HepG2 (cell line): ENCODE results near the gene POP7. TPM values are rescaled to one million over a fixed set of nuclear protein-coding genes. Genes with fewer than 3 reads are reported as not detected.

ENCODE experiments used
- ATAC-seq: fragments of 200-7000 bp; cut with Tn5 transposase; 3 replicates; pipeline ENCODE4 v1.9.1; 2020; ENCODE audit warnings: mild to moderate bottlenecking, moderate library complexity
- BruUV-seq: library from RNA; stranded (reverse); fragments of 400-500 nt; replicated peaks from 2 replicates; lab custom pipeline; 2021; lab: Mats Ljungman, UMichigan
- CTCF ChIA-PET: fragments of 300-600 bp; formaldehyde crosslinking; extraction: SDS; loops from one replicate; lab custom pipeline; 2021; ENCODE audit warnings: low total read pairs, inconsistent platforms, low intra/inter-chr PET ratio; lab: Yijun Ruan, JAX
- POLR2A ChIA-PET: fragments of 350-600 bp; sonication (Branson Sonifier 250); formaldehyde crosslinking; loops from one replicate; lab custom pipeline; 2020; ENCODE audit warnings: antibody characterized with exemption, inconsistent platforms; lab: Yijun Ruan, JAX
- DNase-seq: peaks from one replicate; pipeline ENCODE4 v3.0.0-alpha.2; 2015; ENCODE audit warnings: low spot score
- FAIRE-seq: peaks from 3 replicates; lab custom pipeline; 2011; peaks lifted over from hg19 to GRCh38; lab: Jason Lieb, UNC
- H2AFZ ChIP-seq: one replicate; pipeline ENCODE4 v1.6.1; 2011; ENCODE audit warnings: low read length, inconsistent platforms
- H3K27ac ChIP-seq: fragments of 300-600 bp; 3 replicates; pipeline ENCODE4 v1.8.0; 2011; ENCODE audit warnings: mixed run types, mild to moderate bottlenecking, mixed read lengths, low read length, inconsistent platforms; ENCODE audit not compliant: insufficient read depth; ENCODE audit errors: extremely low read length
- H3K27me3 ChIP-seq, 2 experiments: fragments of 200-600 bp in 1 of 2; 2 replicates in 1 of 2; 3 replicates in 1 of 2; pipeline versions ENCODE4 v1.6.0 to v1.8.0; 2011; ENCODE audit warnings: low read length in 2 of 2, mild to moderate bottlenecking in 2 of 2, moderate library complexity in 2 of 2, inconsistent platforms in 1 of 2; ENCODE audit not compliant: insufficient read depth in 2 of 2, control insufficient read depth in 1 of 2
- H3K36me3 ChIP-seq, 2 experiments: fragments of 200-600 bp in 1 of 2; replicated peaks in 1 of 2; 2 replicates in 1 of 2; 3 replicates in 1 of 2; pipeline versions ENCODE4 v1.5.1 to v1.8.0; 2011; ENCODE audit warnings: low read length in 2 of 2, inconsistent platforms in 1 of 2; ENCODE audit not compliant: insufficient read depth in 2 of 2, control insufficient read depth in 1 of 2
- H3K4me1 ChIP-seq: 2 replicates; pipeline ENCODE4 v1.5.1; 2012; ENCODE audit warnings: low read length, inconsistent platforms; ENCODE audit not compliant: insufficient read depth
- H3K4me2 ChIP-seq: 2 replicates; pipeline ENCODE4 v1.6.0; 2011; ENCODE audit warnings: low read depth, low read length, inconsistent platforms
- H3K4me3 ChIP-seq, 3 experiments: fragments of 200-600 bp in 1 of 3; sonication (generic), shearing (Covaris generic) in 1 of 3; replicated peaks in 1 of 3; 2 replicates each; pipeline ENCODE4 v1.5.1; 2011 to 2016; ENCODE audit warnings: low read length in 3 of 3, inconsistent platforms in 2 of 3, low read depth in 2 of 3, mild to moderate bottlenecking in 2 of 3, control low read depth in 1 of 3, mixed read lengths in 1 of 3; ENCODE audit not compliant: insufficient read depth in 1 of 3
- H3K79me2 ChIP-seq: one replicate; pipeline ENCODE4 v1.6.1; 2011; ENCODE audit warnings: low read length, inconsistent platforms; ENCODE audit not compliant: insufficient read depth
- H3K9ac ChIP-seq: 2 replicates; pipeline ENCODE4 v1.6.0; 2011; ENCODE audit warnings: mild to moderate bottlenecking, low read depth, low read length, inconsistent platforms; ENCODE audit not compliant: insufficient read depth
- H3K9me3 ChIP-seq: 2 replicates; pipeline ENCODE4 v1.5.1; 2012; ENCODE audit warnings: mild to moderate bottlenecking, low read length
- H4K20me1 ChIP-seq: 2 replicates; pipeline ENCODE4 v1.6.0; 2011; ENCODE audit warnings: inconsistent platforms, mild to moderate bottlenecking, low read length, moderate library complexity; ENCODE audit not compliant: insufficient read depth
- AGO1 ChIP-seq: fragments of 200-400 bp; formaldehyde crosslinking; IDR thresholded peaks from 2 replicates; pipeline ENCODE4 v1.6.1; 2017; ENCODE audit warnings: mild to moderate bottlenecking, low read depth, low read length, moderate library complexity; ENCODE audit not compliant: poor library complexity, severe bottlenecking
- CEBPB ChIP-seq: IDR thresholded peaks from 2 replicates; pipeline ENCODE4 v1.6.1; 2011; ENCODE audit warnings: low read depth, low read length, improper control_type of control experiment, borderline replicate concordance
- HIVEP1 ChIP-seq: sonication (generic); formaldehyde crosslinking; IDR thresholded peaks from 2 replicates; pipeline ENCODE4 v1.4.0; 2020; ENCODE audit warnings: mild to moderate bottlenecking, missing genetic modification reagents
- RBFOX2 ChIP-seq: fragments of 200-400 bp; formaldehyde crosslinking; IDR thresholded peaks from 2 replicates; pipeline ENCODE4 v1.6.1; 2017; ENCODE audit warnings: low read depth, mild to moderate bottlenecking, low read length
- STAG1 ChIP-seq: sonication (generic); formaldehyde crosslinking; IDR thresholded peaks from 2 replicates; pipeline ENCODE4 v1.4.0; 2020; ENCODE audit warnings: missing genetic modification reagents
- WGBS: methylation state at CpG from one replicate; pipeline ENCODE4 v1.1.6; 2017; ENCODE audit warnings: low lambda C conversion rate; 5-methylcytosine and 5-hydroxymethylcytosine counted together
- in situ Hi-C: cut with HindIII; loops from 2 replicates; pipeline ENCODE4 v1.10.0; 2017; ENCODE audit warnings: low pct_unique_long_range_greater_than_20kb; ENCODE audit not compliant: extremely low pct_ligation_motif_present
- intact Hi-C: fragments of 100-400 bp; cut with micrococcal nuclease; formaldehyde crosslinking; loops from one replicate; pipeline ENCODE4 v1.10.0; 2022; ENCODE audit not compliant: unreplicated experiment
- polyA plus RNA-seq, 8 experiments: library from polyadenylated mRNA; depleted of rRNA in 3 of 8; stranded (reverse) in 7 of 8; unstranded in 1 of 8; fragments of >200 nt; fragmentation: Illumina TruSeq in 4 of 8; extraction: Trizol in 4 of 8; gene quantifications; 2 replicates each; pipeline versions ENCODE4 v1.2.1 to v1.2.3, GENCODE V29; 2011 to 2016; ENCODE audit warnings: low read depth in 4 of 8, missing spikeins in 1 of 8, mixed read lengths in 1 of 8; ENCODE audit not compliant: insufficient read depth in 1 of 8
- total RNA-seq, 5 experiments: library from RNA; depleted of rRNA; stranded (reverse); fragments of >200 nt; fragmentation: Illumina TruSeq; extraction: Trizol; gene quantifications; 2 replicates each; pipeline ENCODE4 v1.2.3, GENCODE V29; 2016; ENCODE audit warnings: low read depth in 1 of 5

The POP7 gene
- total and polyA plus RNA-seq, 2 of the 13 experiments (the other 11 are each of a cell fraction or from before 2014, with no cell fraction given), result 63.9 to 91.1 TPM

- in situ Hi-C loops (no loop called here), intact Hi-C loops (no loop called here)
- Histone ChIP-seq H3K36me3 (peaks cover 46 to 62% of the 10 kb centered on the region in 2 experiments), H4K20me1 (peaks cover 5% of the 10 kb centered on the region; the same call in 1 of the 2 replicates), H3K79me2 (no peaks in the 10 kb centered on the region), H3K27me3 (no peaks in the 10 kb centered on the region), H3K9me3 (no peaks in the 10 kb centered on the region), H3K4me1 (peaks cover 27% of the 10 kb centered on the region), H3K4me2 (no peak overlapping the region), H3K27ac (no peak overlapping the region), H3K4me3 (no peak overlapping the region), H3K9ac (no peak overlapping the region), H2AFZ (no peak overlapping the region)
- CTCF ChIA-PET, result no interaction called here
- WGBS, result 95% methylated on average over 12 of the region's 29 CpGs
- TF ChIP-seq AGO1 (peak; percentile 15), STAG1 (CRISPR knock-in tag) (no peak), RBFOX2 (peak; percentile 49; the same call in 1 of the 2 replicates)
- POLR2A ChIA-PET, result interaction anchor here (1.0 to 1.9 kb wide), 5 partner anchors 24 to 113 kb away, joined by 3 to 9 read pairs (median 4); partner anchors contain the start of gene POP7
- FAIRE-seq (no peak), DNase-seq (no peak), ATAC-seq (no peak)
- no TSS peak for BruUV-seq
Measured at GRCh38 chr7:100681491-100682227, 24.3 kb upstream of the POP7 start.

DNA sequence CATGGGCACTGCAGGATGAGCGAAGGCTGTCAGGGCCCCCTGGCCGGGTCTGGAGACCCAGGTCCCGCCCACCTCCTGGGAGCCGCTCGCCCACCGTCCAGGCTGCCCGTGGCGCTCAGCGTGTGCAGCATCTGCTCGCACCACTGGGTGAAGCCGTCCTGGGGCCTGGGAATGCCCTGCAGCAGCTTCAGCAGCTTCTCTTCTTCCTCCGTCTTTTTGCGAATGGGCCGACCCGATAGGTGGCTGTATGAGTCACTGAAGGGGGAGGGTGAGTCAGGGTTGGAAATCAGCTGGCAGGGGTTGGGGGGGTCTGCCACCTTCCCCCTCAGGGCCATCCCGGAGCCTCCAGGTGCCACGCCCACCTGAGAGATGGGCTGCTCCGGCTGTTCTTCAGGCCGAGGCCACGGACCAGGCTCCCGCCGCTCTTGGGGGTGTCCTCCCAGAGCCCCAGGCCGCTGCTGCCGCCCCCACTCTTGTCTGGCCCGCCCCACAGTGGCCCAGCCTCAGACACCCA, 23.6 kb upstream of the POP7 start:
- Histone ChIP-seq H3K79me2 (no peaks in the 10 kb centered on the region), H3K9me3 (no peaks in the 10 kb centered on the region), H3K9ac (no peak overlapping the region), H3K36me3 (peaks cover 47 to 62% of the 10 kb centered on the region in 2 experiments)
- intact Hi-C loops, result no loop called here
- 92% methylated on average over 12 of the region's 25 CpGs for WGBS
- FAIRE-seq, result no peak
- in situ Hi-C loops, result no loop called here
- TF ChIP-seq RBFOX2 (peak; percentile 52; the same call in 1 of the 2 replicates), HIVEP1 (peak; percentile 24; the same call in 1 of the 2 replicates), CEBPB (no peak)
- TF ChIP-seq, all 625 proteins: peak for 2
- no peak overlapping the region for H3K4me2 ChIP-seq
- ChIA-PET POLR2A (interaction anchor here (0.7 to 1.9 kb wide), 3 partner anchors 43 to 70 kb away, joined by 3 to 4 read pairs (median 4); partner anchors contain the start of gene MOSPD3), CTCF (no interaction called here)
- no peak overlapping the region for H2AFZ ChIP-seq
- no peak overlapping the region for H3K27ac ChIP-seq
- H3K4me1 ChIP-seq, result peaks cover 26% of the 10 kb centered on the region
- BruUV-seq, result no TSS peak
- H3K4me3 ChIP-seq, result no peak overlapping the region
- no peaks in the 10 kb centered on the region for H3K27me3 ChIP-seq
- H4K20me1 ChIP-seq, result peaks cover 5% of the 10 kb centered on the region; the same call in 1 of the 2 replicates
- ATAC-seq (no peak), DNase-seq (no peak)
